MG63 (cell line): ENCODE measurements around the gene EXOC2. TPM values are rescaled to one million over a fixed set of nuclear protein-coding genes. Genes with fewer than 3 reads are reported as not detected.
A peak's percentile ranks its signal among the peaks of the same experiment; 100 is the strongest.
"Not testable (repeated sequence)": the region's sequence is repeated elsewhere in the genome, so short reads cannot be mapped to it uniquely, and the experiment has no call there.

ENCODE experiments used
- DNase-seq: peaks from one replicate; pipeline ENCODE4 v3.0.0-alpha.2; 2020
- H3K27me3 ChIP-seq: fragments of 250-450 bp; sonication (Bioruptor Pico); 2 replicates; pipeline ENCODE4 v1.5.1; 2020; ENCODE audit warnings: mild to moderate bottlenecking, moderate library complexity
- H3K36me3 ChIP-seq: fragments of 250-450 bp; sonication (Bioruptor Pico); 2 replicates; pipeline ENCODE4 v1.5.1; 2020; ENCODE audit warnings: mild to moderate bottlenecking, moderate library complexity
- H3K4me3 ChIP-seq: fragments of 250-450 bp; sonication (Bioruptor Pico); 2 replicates; pipeline ENCODE4 v1.5.1; 2020; ENCODE audit warnings: mild to moderate bottlenecking, moderate library complexity
- H3K9me3 ChIP-seq: fragments of 250-450 bp; sonication (Bioruptor Pico); 2 replicates; pipeline ENCODE4 v1.5.1; 2020; ENCODE audit warnings: mild to moderate bottlenecking, moderate library complexity
- total RNA-seq: library from RNA; depleted of rRNA; stranded (reverse); fragments of >200 nt; shearing (Covaris generic); gene quantifications from 2 replicates; pipeline ENCODE4 v1.2.3, GENCODE V29; 2014; ENCODE audit warnings: low replicate concordance

The EXOC2 gene
- total RNA-seq, 1 experiment from 2014 or later, result 16.9 TPM

GRCh38 chr6:694431-695126 is 1.6 kb upstream of the EXOC2 start:
- not testable (repeated sequence) for H3K27me3 ChIP-seq, DNase-seq, H3K9me3 ChIP-seq, H3K36me3 ChIP-seq, H3K4me3 ChIP-seq

- no peak for DNase-seq
- Histone ChIP-seq H3K4me3 (peak overlapping the region; percentile 77), H3K36me3 (no peaks in the 10 kb centered on the region), H3K9me3 (no peaks in the 10 kb centered on the region), H3K27me3 (no peaks in the 10 kb centered on the region)
Observed at GRCh38 chr6:693723-694009, 727 bp upstream of the EXOC2 start.

DNA sequence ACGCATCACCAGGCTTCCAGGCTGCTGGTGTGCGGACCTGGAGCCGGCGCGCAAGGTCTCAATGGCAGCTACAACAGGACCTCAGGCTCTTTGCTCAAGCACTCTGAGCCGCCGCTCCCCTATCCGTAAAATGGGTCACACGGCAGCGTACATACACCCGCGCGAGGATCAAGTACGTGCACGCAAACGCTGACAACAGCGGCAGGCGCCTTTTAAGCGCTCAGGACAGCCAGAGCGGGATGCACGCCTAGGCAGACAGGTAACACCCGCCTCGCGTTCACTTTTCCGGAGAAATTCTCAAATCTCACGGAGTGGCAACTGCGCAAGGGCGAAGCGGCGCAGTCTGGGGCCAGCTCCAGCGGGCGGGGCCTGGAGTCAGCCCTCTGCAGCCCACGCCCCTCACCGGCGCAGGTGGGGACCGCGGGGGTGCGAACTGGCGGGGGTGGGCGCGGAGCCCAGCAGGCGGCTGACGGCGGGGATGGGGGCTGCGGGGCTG is 535 bp downstream of the EXOC2 start:
- Histone ChIP-seq H3K27me3 (no peaks in the 10 kb centered on the region), H3K9me3 (no peaks in the 10 kb centered on the region), H3K4me3 (peak overlapping the region; percentile 77), H3K36me3 (no peaks in the 10 kb centered on the region)
- peak; percentile 52 for DNase-seq

DNA sequence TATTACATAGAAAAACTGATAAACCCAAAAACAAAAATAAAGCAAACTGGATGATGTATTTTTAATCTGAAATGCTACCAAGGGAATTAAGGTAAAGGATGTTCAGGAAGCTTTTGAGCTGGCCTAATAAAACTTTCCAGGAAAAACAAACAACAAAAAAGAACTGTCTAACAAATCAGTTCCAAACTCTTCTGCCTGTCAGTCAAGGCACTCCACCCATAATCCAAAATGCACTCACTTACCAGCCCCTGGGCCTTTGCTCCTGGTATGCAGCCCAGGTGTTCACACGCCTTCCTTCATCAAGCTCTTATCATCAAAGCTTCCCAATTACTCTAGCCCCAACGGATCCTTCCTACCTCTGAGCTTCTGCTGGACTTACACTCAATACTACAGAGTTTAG is 3.7 kb downstream of the EXOC2 start:
- H3K4me3 ChIP-seq, result no peak overlapping the region
- no peaks in the 10 kb centered on the region for H3K9me3 ChIP-seq
- H3K36me3 ChIP-seq, result no peaks in the 10 kb centered on the region
- H3K27me3 ChIP-seq, result no peaks in the 10 kb centered on the region
- no peak for DNase-seq

DNA sequence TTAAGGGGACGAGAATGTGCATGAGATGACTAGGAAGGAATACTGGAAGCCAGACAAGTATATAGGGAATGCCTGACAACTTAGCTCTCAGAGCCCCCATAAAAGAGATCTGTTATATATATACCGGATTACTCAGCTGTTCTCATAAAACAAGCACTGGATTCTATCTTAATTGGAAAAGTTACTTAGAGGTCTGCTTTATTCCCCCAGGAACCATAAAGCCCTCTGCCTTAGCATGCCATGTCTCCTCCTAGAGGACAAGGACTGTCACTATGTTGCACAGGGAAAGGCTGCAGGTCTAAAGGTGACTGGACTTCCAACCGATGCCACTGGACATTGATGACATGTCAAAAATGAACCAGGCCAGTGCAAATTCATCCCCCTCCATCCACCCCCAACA is 6.4 kb downstream of the EXOC2 start:
- no peak for DNase-seq
- H3K27me3 ChIP-seq, result no peaks in the 10 kb centered on the region
- no peaks in the 10 kb centered on the region for H3K36me3 ChIP-seq
- no peak overlapping the region for H3K4me3 ChIP-seq
- no peaks in the 10 kb centered on the region for H3K9me3 ChIP-seq

- no peaks in the 10 kb centered on the region for H3K36me3 ChIP-seq
- H3K27me3 ChIP-seq, result no peaks in the 10 kb centered on the region
- H3K9me3 ChIP-seq, result no peaks in the 10 kb centered on the region
- no peak overlapping the region for H3K4me3 ChIP-seq
- DNase-seq, result no peak
Observed at GRCh38 chr6:684831-685636, 7.9 kb downstream of the EXOC2 start.

GRCh38 chr6:683742-684440 is 9.0 kb downstream of the EXOC2 start:
- Histone ChIP-seq H3K9me3 (no peaks in the 10 kb centered on the region), H3K27me3 (no peaks in the 10 kb centered on the region), H3K4me3 (peak overlapping the region; percentile 32), H3K36me3 (no peaks in the 10 kb centered on the region)
- DNase-seq, result peak; percentile 76

DNA sequence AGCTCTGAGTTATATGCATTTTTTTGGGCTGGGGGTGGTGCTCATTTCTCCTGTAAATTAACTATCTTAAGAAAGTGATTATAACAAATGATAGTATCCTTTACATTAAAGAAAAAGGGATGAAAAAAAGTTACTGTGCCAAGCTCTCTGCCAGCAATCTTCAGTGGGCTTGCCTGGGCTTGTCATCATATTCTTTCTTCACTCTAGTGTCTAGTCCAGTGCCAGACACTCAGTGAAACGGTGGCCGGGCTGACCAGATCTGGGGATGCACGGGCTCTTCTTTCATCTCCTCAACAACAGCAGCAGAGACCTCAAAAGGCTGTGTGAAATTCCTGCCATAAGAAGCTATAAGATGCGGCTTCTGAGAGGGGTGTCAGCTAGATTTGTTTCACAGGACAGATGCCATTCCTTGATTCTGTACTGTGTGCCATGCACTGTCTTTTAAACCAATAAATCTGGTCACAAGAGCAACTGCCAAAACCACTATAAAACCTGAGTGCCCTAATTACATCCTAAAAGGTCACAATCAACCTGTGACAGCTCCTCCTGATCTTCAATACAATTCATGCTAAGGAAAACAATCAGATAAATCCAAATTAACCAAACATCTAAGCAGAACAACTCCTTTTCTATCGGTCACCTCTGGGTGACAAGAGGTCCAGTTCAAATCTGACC is 12.1 kb downstream of the EXOC2 start:
- DNase-seq, result peak; percentile 12
- Histone ChIP-seq H3K36me3 (no peaks in the 10 kb centered on the region), H3K9me3 (no peaks in the 10 kb centered on the region), H3K4me3 (no peak overlapping the region), H3K27me3 (no peaks in the 10 kb centered on the region)

DNA sequence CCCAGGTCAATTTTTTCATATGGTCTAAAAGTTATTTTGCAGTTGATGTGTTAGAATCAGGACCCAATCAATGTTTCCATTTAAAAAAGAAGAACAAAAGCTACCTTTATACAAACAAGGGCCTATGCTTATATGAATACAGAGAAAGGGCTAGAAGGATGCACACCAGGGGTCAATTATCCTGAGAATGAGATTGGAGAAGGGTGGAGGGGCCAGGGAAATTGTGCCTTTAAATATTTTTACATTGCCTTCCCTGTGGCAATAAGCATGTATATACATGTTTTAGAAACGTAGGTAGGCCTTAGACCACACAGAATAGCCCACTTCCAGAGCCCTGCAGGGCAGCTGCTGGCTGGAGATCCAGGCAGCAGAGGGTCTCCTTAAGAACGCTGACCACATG is 12.7 kb downstream of the EXOC2 start:
- DNase-seq, result no peak
- no peaks in the 10 kb centered on the region for H3K27me3 ChIP-seq
- no peaks in the 10 kb centered on the region for H3K36me3 ChIP-seq
- no peaks in the 10 kb centered on the region for H3K9me3 ChIP-seq
- H3K4me3 ChIP-seq, result no peak overlapping the region

DNA sequence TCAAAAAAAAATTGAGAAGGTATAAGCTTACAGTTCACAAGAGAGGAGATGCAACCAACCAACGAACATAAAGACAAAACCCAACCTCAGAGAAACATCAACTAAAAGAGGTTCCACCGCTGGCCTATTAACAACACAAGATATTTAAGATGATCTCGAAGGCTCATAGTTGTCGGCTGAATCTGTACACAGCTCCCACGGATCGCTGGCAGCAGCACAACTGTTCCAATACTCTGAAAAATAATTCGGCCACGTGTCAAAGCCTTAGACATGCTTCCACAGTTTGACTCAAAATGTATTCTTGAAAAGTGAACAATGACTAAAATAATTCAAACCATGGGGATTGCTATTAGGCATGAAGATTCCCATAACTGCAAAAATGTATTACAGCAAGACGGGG is 13.7 kb downstream of the EXOC2 start:
- Histone ChIP-seq H3K27me3 (no peaks in the 10 kb centered on the region), H3K36me3 (no peaks in the 10 kb centered on the region), H3K9me3 (no peaks in the 10 kb centered on the region), H3K4me3 (no peak overlapping the region)
- peak; percentile 7 for DNase-seq

DNA sequence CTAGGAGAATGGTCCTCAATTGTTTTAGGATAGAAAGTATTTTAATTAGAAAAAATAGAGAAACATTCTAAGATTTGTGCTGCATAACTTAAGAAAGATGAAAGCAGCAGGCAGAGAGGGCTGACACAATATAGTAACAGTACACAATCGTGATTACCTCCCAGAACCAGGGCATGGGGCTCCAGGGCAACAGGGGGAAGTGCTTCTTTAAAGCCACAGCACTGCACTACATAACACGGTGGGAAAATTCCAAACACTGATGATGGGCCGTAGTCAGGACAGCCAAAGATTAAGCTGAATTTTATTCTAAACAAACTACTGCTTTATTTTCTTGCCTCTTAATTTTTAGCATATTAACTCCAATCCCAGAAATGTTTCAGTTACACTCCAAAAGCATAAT is 14.4 kb downstream of the EXOC2 start:
- Histone ChIP-seq H3K4me3 (no peak overlapping the region), H3K9me3 (no peaks in the 10 kb centered on the region), H3K36me3 (no peaks in the 10 kb centered on the region), H3K27me3 (no peaks in the 10 kb centered on the region)
- DNase-seq, result no peak

DNA sequence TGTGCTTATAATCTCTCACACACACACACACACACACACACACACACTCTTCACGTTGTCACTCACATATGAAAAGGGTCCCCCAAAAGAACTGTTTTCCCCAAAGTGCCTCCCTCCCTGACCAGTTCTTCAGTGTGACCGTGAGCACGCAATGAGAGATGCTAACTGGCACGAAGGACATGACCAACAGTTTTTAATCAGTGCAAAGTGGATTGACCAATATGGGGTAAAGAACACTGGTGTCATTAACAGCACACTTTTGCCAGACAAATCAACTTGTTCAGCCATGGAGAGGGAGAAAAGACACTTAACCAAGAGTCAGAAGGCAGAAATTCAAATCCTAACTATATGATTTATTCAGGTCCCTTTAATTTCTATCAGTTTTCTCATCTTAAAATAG is 15.0 kb downstream of the EXOC2 start:
- H3K27me3 ChIP-seq, result no peaks in the 10 kb centered on the region
- no peak overlapping the region for H3K4me3 ChIP-seq
- no peaks in the 10 kb centered on the region for H3K36me3 ChIP-seq
- DNase-seq, result no peak
- no peaks in the 10 kb centered on the region for H3K9me3 ChIP-seq

DNA sequence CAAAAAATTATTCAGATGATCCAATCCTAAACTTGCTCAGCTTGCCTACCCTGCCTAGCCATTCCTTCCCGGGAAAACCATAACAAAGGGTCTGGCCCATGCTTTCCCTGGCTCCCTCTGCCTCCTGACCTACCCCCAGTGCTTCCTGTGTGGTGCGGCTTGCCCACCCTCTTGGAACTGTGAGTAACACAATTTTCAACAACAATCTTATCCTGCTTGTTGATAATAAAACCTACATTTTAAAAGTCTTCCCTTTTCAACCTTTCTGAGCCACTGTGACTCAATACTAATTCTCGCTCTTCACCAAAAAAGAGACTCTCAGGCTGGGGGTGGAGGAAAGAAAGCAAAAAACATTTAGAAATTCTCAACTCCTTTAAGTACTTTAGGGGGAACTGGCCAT is 18.0 kb downstream of the EXOC2 start:
- Histone ChIP-seq H3K27me3 (no peaks in the 10 kb centered on the region), H3K9me3 (no peaks in the 10 kb centered on the region), H3K36me3 (no peaks in the 10 kb centered on the region), H3K4me3 (no peak overlapping the region)
- no peak for DNase-seq

- no peaks in the 10 kb centered on the region for H3K36me3 ChIP-seq
- no peaks in the 10 kb centered on the region for H3K9me3 ChIP-seq
- no peak overlapping the region for H3K4me3 ChIP-seq
- no peaks in the 10 kb centered on the region for H3K27me3 ChIP-seq
- no peak for DNase-seq
Observed at GRCh38 chr6:674406-674805, 18.5 kb downstream of the EXOC2 start.

DNA sequence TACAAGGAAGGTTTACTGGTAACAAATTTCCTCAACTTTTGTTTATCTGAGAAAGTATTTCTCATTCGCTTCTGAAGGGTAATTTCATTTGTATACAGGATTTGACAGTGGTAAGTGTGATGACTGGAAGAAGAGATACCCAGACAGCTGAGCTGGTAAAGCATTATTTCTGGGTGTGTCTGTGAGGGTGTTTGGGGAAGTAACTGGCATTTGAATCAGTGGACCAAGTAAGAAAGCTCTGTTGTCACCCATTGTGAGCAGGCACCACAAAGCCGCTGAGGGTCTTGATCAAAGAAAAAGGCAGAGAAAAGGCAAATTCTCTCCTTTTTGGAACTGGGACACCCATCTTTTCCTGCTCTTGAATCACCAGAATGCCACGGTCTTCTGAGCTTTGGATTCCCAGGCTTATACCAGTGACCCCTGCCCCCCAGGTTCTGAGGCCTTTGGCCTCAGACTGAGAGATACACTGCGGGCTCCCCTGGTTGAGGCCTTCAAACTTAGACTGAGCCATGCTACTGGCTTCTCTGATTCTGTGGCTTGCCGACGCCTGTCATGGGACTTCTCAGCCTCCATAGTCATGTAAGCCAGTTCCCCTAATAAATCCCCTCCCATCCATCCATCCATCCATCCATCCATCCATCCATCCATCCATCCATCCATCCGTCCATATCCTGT is 25.5 kb downstream of the EXOC2 start:
- H3K9me3 ChIP-seq, result no peaks in the 10 kb centered on the region
- H3K36me3 ChIP-seq, result no peaks in the 10 kb centered on the region
- H3K27me3 ChIP-seq, result no peaks in the 10 kb centered on the region
- DNase-seq, result no peak
- no peak overlapping the region for H3K4me3 ChIP-seq

- no peaks in the 10 kb centered on the region for H3K27me3 ChIP-seq
- H3K4me3 ChIP-seq, result no peak overlapping the region
- no peaks in the 10 kb centered on the region for H3K36me3 ChIP-seq
- no peak for DNase-seq
- no peaks in the 10 kb centered on the region for H3K9me3 ChIP-seq
Observed at GRCh38 chr6:665403-666267, 27.3 kb downstream of the EXOC2 start.
